ENCODE results near the gene PDK2.

Gene PDK2

DNA sequence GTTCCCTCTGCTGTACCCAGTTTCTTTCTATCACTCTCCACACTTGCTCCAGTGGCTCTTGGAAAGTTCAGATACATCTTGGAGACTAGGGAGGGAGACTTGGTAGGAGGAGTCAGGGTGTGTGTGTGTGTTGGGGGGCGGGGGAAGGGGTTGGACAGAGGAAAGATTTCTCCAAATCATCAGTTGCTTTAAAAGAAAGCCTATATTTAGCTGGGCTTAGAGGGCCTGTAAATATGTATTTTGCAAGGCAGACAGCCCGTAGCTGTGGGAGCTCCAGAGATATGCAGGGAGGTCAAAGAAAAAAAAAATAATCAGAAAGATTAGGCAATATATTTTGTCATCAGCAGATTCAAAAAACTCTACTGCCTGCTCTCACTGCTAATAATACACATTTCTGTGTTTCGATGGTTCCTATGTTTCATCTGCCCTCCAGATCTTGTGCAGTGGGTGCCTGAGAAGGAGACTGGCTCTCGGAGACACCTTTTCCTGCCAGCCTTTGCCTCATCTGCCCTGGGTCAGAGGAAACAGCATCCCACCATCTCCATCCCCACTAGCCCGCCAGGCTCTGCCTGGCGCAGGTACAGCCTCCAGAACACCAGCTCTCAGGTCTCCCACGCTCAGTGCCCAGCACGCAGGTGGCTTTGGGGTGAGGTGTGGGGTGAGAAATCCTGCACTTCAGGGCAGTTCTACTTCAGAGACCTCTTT is 60.1 kb downstream of the PDK2 start:
- no peak overlapping the region for H3K4me3 ChIP-seq (ENCODE audit: control insufficient read depth, low read depth, low read length)
- TF ChIP-seq, protein P1, sequence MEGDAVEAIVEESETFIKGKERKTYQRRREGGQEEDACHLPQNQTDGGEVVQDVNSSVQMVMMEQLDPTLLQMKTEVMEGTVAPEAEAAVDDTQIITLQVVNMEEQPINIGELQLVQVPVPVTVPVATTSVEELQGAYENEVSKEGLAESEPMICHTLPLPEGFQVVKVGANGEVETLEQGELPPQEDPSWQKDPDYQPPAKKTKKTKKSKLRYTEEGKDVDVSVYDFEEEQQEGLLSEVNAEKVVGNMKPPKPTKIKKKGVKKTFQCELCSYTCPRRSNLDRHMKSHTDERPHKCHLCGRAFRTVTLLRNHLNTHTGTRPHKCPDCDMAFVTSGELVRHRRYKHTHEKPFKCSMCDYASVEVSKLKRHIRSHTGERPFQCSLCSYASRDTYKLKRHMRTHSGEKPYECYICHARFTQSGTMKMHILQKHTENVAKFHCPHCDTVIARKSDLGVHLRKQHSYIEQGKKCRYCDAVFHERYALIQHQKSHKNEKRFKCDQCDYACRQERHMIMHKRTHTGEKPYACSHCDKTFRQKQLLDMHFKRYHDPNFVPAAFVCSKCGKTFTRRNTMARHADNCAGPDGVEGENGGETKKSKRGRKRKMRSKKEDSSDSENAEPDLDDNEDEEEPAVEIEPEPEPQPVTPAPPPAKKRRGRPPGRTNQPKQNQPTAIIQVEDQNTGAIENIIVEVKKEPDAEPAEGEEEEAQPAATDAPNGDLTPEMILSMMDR (IDR thresholded peaks at IDR 0.05; ENCODE audit: control insufficient read depth, insufficient read depth, low read depth, low read length, missing control alignments) = no peak
- DNase-seq (ENCODE audit: low read depth) = no peak

DNA sequence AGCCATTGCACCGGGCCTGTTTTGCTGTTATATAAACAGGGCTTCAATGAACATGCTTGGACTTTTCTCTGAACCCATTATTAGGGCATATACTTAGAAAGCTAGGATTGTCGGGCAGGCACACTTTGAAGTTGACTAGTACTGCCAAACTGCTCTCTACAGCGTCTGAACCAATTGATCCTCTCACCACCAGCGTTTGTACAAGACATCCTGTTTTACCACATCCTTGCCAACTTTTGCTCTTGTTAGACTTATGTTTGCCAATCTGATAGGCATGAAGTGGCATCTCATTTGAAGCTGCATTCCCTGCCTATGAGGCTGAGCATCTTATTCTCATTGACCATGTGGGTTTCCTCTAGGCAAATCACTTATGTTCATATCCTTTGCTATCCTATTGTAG is 62.7 kb downstream of the PDK2 start:
- no peak overlapping the region for H3K4me3 ChIP-seq (ENCODE audit: control insufficient read depth, low read depth, low read length)
- DNase-seq (ENCODE audit: low read depth) = no peak
- TF ChIP-seq, protein P1 (IDR thresholded peaks at IDR 0.05; ENCODE audit: control insufficient read depth, insufficient read depth, low read depth, low read length, missing control alignments) = no peak

DNA sequence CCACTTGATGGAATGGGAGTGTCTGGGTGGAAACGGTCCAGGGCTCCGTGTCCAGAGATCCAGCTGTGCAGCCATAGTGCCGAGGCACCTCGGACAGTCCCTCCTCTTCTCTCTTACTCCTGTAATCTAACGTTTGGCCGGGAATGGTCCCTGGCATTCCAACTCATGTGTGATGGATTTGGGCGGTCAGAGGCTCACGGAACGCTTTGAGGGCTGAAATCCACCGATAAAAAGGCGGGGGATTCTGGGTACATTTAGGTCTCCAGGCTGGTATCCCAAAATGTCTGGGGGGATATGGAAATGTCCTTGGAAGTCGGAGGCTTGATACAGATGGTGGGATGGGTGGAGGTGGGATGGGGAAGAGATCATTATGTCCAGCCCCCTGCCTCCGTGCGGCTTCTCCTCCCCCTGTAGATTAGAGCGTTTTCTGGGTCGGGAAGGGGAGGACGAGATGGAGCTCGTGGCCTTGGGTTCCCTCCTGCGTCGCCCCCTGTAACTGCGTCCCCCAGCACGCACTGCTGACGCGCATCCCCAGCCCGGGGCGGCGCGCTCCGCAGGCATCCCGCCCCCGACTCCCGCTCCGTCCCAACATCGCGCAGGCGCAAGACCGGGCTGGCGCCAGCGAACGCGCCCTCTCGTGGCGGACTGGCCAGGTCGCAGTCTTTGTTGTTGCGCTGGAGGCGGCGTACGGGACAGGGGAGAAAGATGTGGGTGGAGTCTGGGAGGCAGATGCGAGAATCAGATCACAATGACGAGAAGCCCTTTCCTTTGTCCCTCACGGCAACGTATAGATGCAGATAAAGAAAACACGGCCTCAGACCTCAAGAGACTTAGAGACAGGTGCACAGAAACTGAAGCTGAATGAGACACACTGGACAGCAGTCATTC is 66.1 kb downstream of the PDK2 start:
- DNase-seq (ENCODE audit: low read depth) = no peak
- TF ChIP-seq, protein P1 (IDR thresholded peaks at IDR 0.05; ENCODE audit: control insufficient read depth, insufficient read depth, low read depth, low read length, missing control alignments) = peak; percentile 90
- H3K4me3 ChIP-seq (ENCODE audit: control insufficient read depth, low read depth, low read length) = peak overlapping the region; percentile 87

All from AG09309 (cell line).